Measurements from ENCODE around the gene LRRC27. TPM values are rescaled to one million over a fixed set of nuclear protein-coding genes. Genes with fewer than 3 reads are reported as not detected.

LRRC27 gene
- total and polyA plus RNA-seq, 10 donors = 6.1 to 29.9 (median 16.6) TPM

GRCh38 chr10:132299371-132300336, 32.3 kb upstream of the LRRC27 start:
- intact Hi-C loops (cut with DNase I; ENCODE audit: low total_unique reads) = no loop called here
- no peak for DNase-seq
- H3K4me1 ChIP-seq = peaks cover 0 to 17% (median 3%) of the 10 kb centered on the region in 6 donors
- no peaks in the 10 kb centered on the region for H3K9me3 ChIP-seq
- WGBS, 5 donors = 89 to 91% (median 90%) methylated on average over 24 to 34 of the region's 34 CpGs
- TF ChIP-seq CTCF (IDR thresholded peaks at IDR 0.05 in 8 of 11, conservative IDR thresholded peaks at IDR 0.05 in 3 of 11) = no peak
- no peak for TF ChIP-seq POLR2A (IDR thresholded peaks at IDR 0.05)
- TF ChIP-seq POLR2AphosphoS5 (IDR thresholded peaks at IDR 0.05) = no peak
- H3K4me3 ChIP-seq = no peak overlapping the region
- H3K36me3 ChIP-seq = no peaks in the 10 kb centered on the region
- H3K27me3 ChIP-seq (replicated peaks in 1 of 7) = peaks cover 0 to 18% (median 0%) of the 10 kb centered on the region in 7 donors
- H3K27ac ChIP-seq = no peak overlapping the region

- DNase-seq = no peak
- Histone ChIP-seq H3K9me3 (no peaks in the 10 kb centered on the region), H3K27me3 (replicated peaks in 1 of 7) (peaks cover 0 to 16% (median 0%) of the 10 kb centered on the region in 7 donors), H3K4me3 (no peak overlapping the region), H3K27ac (no peak overlapping the region), H3K36me3 (no peaks in the 10 kb centered on the region), H3K4me1 (peaks cover 0 to 17% (median 3%) of the 10 kb centered on the region in 6 donors)
- intact Hi-C loops (cut with DNase I; ENCODE audit: low total_unique reads) = no loop called here
- 64 to 86% (median 67%) methylated on average over 10 of the region's 10 CpGs for WGBS, 5 donors
- TF ChIP-seq POLR2A (IDR thresholded peaks at IDR 0.05) (no peak), POLR2AphosphoS5 (IDR thresholded peaks at IDR 0.05) (no peak), CTCF (IDR thresholded peaks at IDR 0.05 in 8 of 11, conservative IDR thresholded peaks at IDR 0.05 in 3 of 11) (no peak)
These were observed 31.4 kb upstream of the LRRC27 start for GRCh38 chr10:132300582-132300981.

- intact Hi-C loops (cut with DNase I; ENCODE audit: low total_unique reads) = no loop called here
- TF ChIP-seq POLR2AphosphoS5 (IDR thresholded peaks at IDR 0.05) = no peak
- H3K27me3 ChIP-seq (replicated peaks in 1 of 7) = peaks cover 0 to 26% (median 0%) of the 10 kb centered on the region in 7 donors
- no peak overlapping the region for H3K4me3 ChIP-seq
- H3K4me1 ChIP-seq = peaks cover 1 to 22% (median 7%) of the 10 kb centered on the region in 6 donors
- no peak overlapping the region for H3K27ac ChIP-seq
- DNase-seq = no peak
- 84 to 88% (median 87%) methylated on average over 35 to 38 of the region's 38 CpGs for WGBS, 5 donors
- H3K9me3 ChIP-seq = no peaks in the 10 kb centered on the region
- no peaks in the 10 kb centered on the region for H3K36me3 ChIP-seq
These were observed 30.3 kb upstream of the LRRC27 start for GRCh38 chr10:132301371-132302330.

- Histone ChIP-seq H3K4me3 (no peak overlapping the region), H3K36me3 (no peaks in the 10 kb centered on the region), H3K27ac (no peak overlapping the region), H3K4me1 (peaks cover 6 to 19% (median 9%) of the 10 kb centered on the region in 6 donors), H3K9me3 (no peaks in the 10 kb centered on the region), H3K27me3 (replicated peaks in 1 of 7) (peaks cover 0 to 27% (median 0%) of the 10 kb centered on the region in 7 donors)
- DNase-seq = no peak
- 88 to 92% (median 89%) methylated on average over 26 to 29 of the region's 29 CpGs for WGBS, 5 donors
- intact Hi-C loops (cut with DNase I; ENCODE audit: low total_unique reads) = no loop called here
- no peak for TF ChIP-seq POLR2AphosphoS5 (IDR thresholded peaks at IDR 0.05)
- TF ChIP-seq POLR2A (IDR thresholded peaks at IDR 0.05) = no peak
- no peak for TF ChIP-seq CTCF (IDR thresholded peaks at IDR 0.05 in 8 of 11, conservative IDR thresholded peaks at IDR 0.05 in 3 of 11)
These were observed 29.3 kb upstream of the LRRC27 start for GRCh38 chr10:132302421-132303310.

All from spleen (tissue), 11 donors.